ENCODE data around the gene NT5C3A. TPM values are rescaled to one million over a fixed set of nuclear protein-coding genes. Genes with fewer than 3 reads are reported as not detected.
A peak's percentile ranks its signal among the peaks of the same experiment; 100 is the strongest.
"Not testable (repeated sequence)": the region's sequence is repeated elsewhere in the genome, so short reads cannot be mapped to it uniquely, and the experiment has no call there.

Gene NT5C3A
- total and polyA plus RNA-seq, 2 of the 8 experiments (the other 6 are each of a cell fraction or from before 2014, with no cell fraction given) = 7.5 to 22.7 TPM

GRCh38 chr7:32964461-32965159 lies 98.0 kb downstream of the NT5C3A start:
- H2BK15ac ChIP-seq (ENCODE audit: low read length); H3K36me3 ChIP-seq (ENCODE audit: control insufficient read depth in 2 of 4, insufficient read depth in 4 of 4, low read length in 3 of 4); H2BK5ac ChIP-seq (ENCODE audit: low read depth, low read length); POLR2A ChIA-PET (ENCODE audit: partially characterized antibody); H3K9ac ChIP-seq (replicated peaks in 1 of 4; ENCODE audit: extremely low read depth in 1 of 4, low read depth in 3 of 4, low read length in 3 of 4); H2AFZ ChIP-seq (ENCODE audit: low read length); H2BK20ac ChIP-seq (ENCODE audit: low read length); H3K4me1 ChIP-seq (replicated peaks in 1 of 4; ENCODE audit: control insufficient read depth in 3 of 4, insufficient read depth in 4 of 4, low read length in 3 of 4); H4K91ac ChIP-seq (replicated peaks; ENCODE audit: insufficient read length, low read length); H3K4ac ChIP-seq (replicated peaks; ENCODE audit: insufficient read length, low read depth, low read length); H3K4me2 ChIP-seq (ENCODE audit: insufficient read depth in 1 of 2, low read depth in 2 of 2, low read length in 2 of 2); H3K9me3 ChIP-seq (ENCODE audit: insufficient read depth in 2 of 2, low read depth in 1 of 2, low read length in 1 of 2); H3K27me3 ChIP-seq (replicated peaks in 1 of 4; ENCODE audit: control insufficient read depth in 3 of 4, extremely low read depth in 1 of 4, insufficient read depth in 3 of 4, low read length in 3 of 4); H4K8ac ChIP-seq (ENCODE audit: extremely low read depth, insufficient read depth, low read length); H2AK5ac ChIP-seq (ENCODE audit: low read depth, low read length); H3K4me3 ChIP-seq (ENCODE audit: extremely low read depth in 1 of 4, insufficient read depth in 2 of 4, low read depth in 3 of 4, low read length in 4 of 4); H3K27ac ChIP-seq (ENCODE audit: low read depth, low read length); H3K79me2 ChIP-seq (ENCODE audit: control insufficient read depth in 1 of 2, insufficient read depth in 2 of 2, low read length in 2 of 2); H3K18ac ChIP-seq (ENCODE audit: extremely low read depth, low read length); H2BK12ac ChIP-seq (ENCODE audit: low read depth, low read length); H3K56ac ChIP-seq (replicated peaks; ENCODE audit: insufficient read length, low read depth, low read length); H4K5ac ChIP-seq (ENCODE audit: insufficient read length, low read depth, low read length); H3K23me2 ChIP-seq (ENCODE audit: low read depth, low read length); H4K20me1 ChIP-seq (replicated peaks in 1 of 2; ENCODE audit: control insufficient read depth in 1 of 2, insufficient read depth in 2 of 2, low read length in 2 of 2); H3K23ac ChIP-seq (ENCODE audit: insufficient read length); H2BK120ac ChIP-seq (replicated peaks; ENCODE audit: low read depth, low read length); H3K79me1 ChIP-seq (ENCODE audit: low read depth, low read length); H3K14ac ChIP-seq (ENCODE audit: insufficient read length): not testable (repeated sequence)
- DNase-seq (ENCODE audit: low read depth in 1 of 2, low spot score in 2 of 2) (peak in 1 of 2 experiments; percentile 49), FAIRE-seq (peak; percentile 91)
- TF ChIP-seq, protein P1, sequence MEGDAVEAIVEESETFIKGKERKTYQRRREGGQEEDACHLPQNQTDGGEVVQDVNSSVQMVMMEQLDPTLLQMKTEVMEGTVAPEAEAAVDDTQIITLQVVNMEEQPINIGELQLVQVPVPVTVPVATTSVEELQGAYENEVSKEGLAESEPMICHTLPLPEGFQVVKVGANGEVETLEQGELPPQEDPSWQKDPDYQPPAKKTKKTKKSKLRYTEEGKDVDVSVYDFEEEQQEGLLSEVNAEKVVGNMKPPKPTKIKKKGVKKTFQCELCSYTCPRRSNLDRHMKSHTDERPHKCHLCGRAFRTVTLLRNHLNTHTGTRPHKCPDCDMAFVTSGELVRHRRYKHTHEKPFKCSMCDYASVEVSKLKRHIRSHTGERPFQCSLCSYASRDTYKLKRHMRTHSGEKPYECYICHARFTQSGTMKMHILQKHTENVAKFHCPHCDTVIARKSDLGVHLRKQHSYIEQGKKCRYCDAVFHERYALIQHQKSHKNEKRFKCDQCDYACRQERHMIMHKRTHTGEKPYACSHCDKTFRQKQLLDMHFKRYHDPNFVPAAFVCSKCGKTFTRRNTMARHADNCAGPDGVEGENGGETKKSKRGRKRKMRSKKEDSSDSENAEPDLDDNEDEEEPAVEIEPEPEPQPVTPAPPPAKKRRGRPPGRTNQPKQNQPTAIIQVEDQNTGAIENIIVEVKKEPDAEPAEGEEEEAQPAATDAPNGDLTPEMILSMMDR (IDR thresholded peaks at IDR 0.05; ENCODE audit: control extremely low read depth in 1 of 3, insufficient read depth in 1 of 3, low read depth in 1 of 3, low read length in 3 of 3) = peak in 1 of 3 experiments; percentile 25; a peak in 1 of 4 replicates
- peak in 1 of 2 experiments; percentile 25; a peak in 1 of 4 replicates for TF ChIP-seq RAD21 (IDR thresholded peaks at IDR 0.05 in 1 of 2, conservative IDR thresholded peaks at IDR 0.05 in 1 of 2; ENCODE audit: low read depth in 2 of 2, low read length in 2 of 2)
- CTCF ChIA-PET (ENCODE audit: partially characterized antibody) = interaction anchor here (0.6 to 2.0 kb wide), 5 partner anchors 9 to 89 kb away, joined by 3 to 8 read pairs (median 3); no protein-coding TSS in a partner anchor
- WGBS, 2 experiments (ENCODE audit: extremely low coverage in 1 of 2, insufficient coverage in 1 of 2, insufficient read length in 1 of 2, insufficient replicate concordance in 2 of 2, low coverage in 1 of 2, low lambda C conversion rate in 2 of 2, missing lambda C conversion rate in 1 of 2) = 59% methylated on average over 6 of the region's 8 CpGs; no CpG with 5 or more reads in 1 of the 2 experiments

Data from H1 (cell line).